ENCODE data around the gene TMEM121.

GRCh38 chr14:105486163-105486973, 40.0 kb upstream of the TMEM121 start, which contains the start of gene CRIP1:
- TF ChIP-seq, protein P1, sequence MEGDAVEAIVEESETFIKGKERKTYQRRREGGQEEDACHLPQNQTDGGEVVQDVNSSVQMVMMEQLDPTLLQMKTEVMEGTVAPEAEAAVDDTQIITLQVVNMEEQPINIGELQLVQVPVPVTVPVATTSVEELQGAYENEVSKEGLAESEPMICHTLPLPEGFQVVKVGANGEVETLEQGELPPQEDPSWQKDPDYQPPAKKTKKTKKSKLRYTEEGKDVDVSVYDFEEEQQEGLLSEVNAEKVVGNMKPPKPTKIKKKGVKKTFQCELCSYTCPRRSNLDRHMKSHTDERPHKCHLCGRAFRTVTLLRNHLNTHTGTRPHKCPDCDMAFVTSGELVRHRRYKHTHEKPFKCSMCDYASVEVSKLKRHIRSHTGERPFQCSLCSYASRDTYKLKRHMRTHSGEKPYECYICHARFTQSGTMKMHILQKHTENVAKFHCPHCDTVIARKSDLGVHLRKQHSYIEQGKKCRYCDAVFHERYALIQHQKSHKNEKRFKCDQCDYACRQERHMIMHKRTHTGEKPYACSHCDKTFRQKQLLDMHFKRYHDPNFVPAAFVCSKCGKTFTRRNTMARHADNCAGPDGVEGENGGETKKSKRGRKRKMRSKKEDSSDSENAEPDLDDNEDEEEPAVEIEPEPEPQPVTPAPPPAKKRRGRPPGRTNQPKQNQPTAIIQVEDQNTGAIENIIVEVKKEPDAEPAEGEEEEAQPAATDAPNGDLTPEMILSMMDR (IDR thresholded peaks at IDR 0.05), result no peak
- TF ChIP-seq POLR2A (IDR thresholded peaks at IDR 0.05), result no peak

Data from prostate gland (tissue), 2 donors.